ENCODE measurements around the gene CIROP. TPM values are rescaled to one million over a fixed set of nuclear protein-coding genes. Genes with fewer than 3 reads are reported as not detected.

CIROP gene
- total and polyA plus RNA-seq, 9 of the 15 experiments (the other 6 are each of a cell fraction or from before 2014, with no cell fraction given): not detected

GRCh38 chr14:23078692-23079116, 26.1 kb downstream of the CIROP start (continued):
- TF ChIP-seq TAF15 (IDR thresholded peaks at IDR 0.05; ENCODE audit: low read depth, low read length): no peak
- TF ChIP-seq BRF2 (IDR thresholded peaks at IDR 0.05; ENCODE audit: borderline replicate concordance, insufficient read depth, insufficient read length): no peak
- TF ChIP-seq ELK1 (CRISPR knock-in tag; IDR thresholded peaks at IDR 0.05): no peak
- TF ChIP-seq ESRRA (IDR thresholded peaks at IDR 0.05; ENCODE audit: borderline replicate concordance, low read depth): peak; percentile 48; the same call in 1 of the 2 replicates
- TF ChIP-seq SMARCE1 (IDR thresholded peaks at IDR 0.05): peak; percentile 74
- TF ChIP-seq ZNF239 (CRISPR knock-in tag; IDR thresholded peaks at IDR 0.05): no peak
- TF ChIP-seq SNRNP70 (optimal IDR thresholded peaks at IDR 0.05; ENCODE audit: low read depth, low read length): no peak
- TF ChIP-seq JUND (IDR thresholded peaks at IDR 0.05; ENCODE audit: borderline replicate concordance, low read depth, low read length): peak; percentile 97
- TF ChIP-seq JUND (tag; IDR thresholded peaks at IDR 0.05; ENCODE audit: borderline replicate concordance, low read depth, low read length): peak; percentile 96; the same call in 2 of the 3 replicates
- TF ChIP-seq GABPB2 (CRISPR knock-in tag; conservative IDR thresholded peaks at IDR 0.05): no peak
- TF ChIP-seq NR4A1 (CRISPR knock-in tag; IDR thresholded peaks at IDR 0.05): no peak
- peak; percentile 60; the same call in 1 of the 2 replicates for TF ChIP-seq NR4A1 (tag; IDR thresholded peaks at IDR 0.05)
- no peak for TF ChIP-seq OTX1 (CRISPR knock-in tag; IDR thresholded peaks at IDR 0.05)
- no peak for TF ChIP-seq TRIM25 (IDR thresholded peaks at IDR 0.05; ENCODE audit: borderline replicate concordance)
- 0 out of 4 replicates have a peak, but pooled peaks of 1 of the 2 experiments have one; percentile 68 for TF ChIP-seq ZNF639 (CRISPR knock-in tag; conservative IDR thresholded peaks at IDR 0.05 in 1 of 2, IDR thresholded peaks at IDR 0.05 in 1 of 2)
- peak; percentile 68 for TF ChIP-seq EP400 (IDR thresholded peaks at IDR 0.05)
- 0 out of 2 replicates have a peak, but pooled peaks have one; percentile 34 for TF ChIP-seq MXI1 (IDR thresholded peaks at IDR 0.05; ENCODE audit: low read depth, low read length)
- peak; percentile 23 for TF ChIP-seq ZNF766 (CRISPR knock-in tag; conservative IDR thresholded peaks at IDR 0.05)
- TF ChIP-seq HSF4 (CRISPR knock-in tag; IDR thresholded peaks at IDR 0.05; ENCODE audit: borderline replicate concordance): peak; percentile 71; the same call in 1 of the 2 replicates
- peak; percentile 88 for TF ChIP-seq ZNF175 (CRISPR knock-in tag; IDR thresholded peaks at IDR 0.05; ENCODE audit: low read depth)
- TF ChIP-seq DACH1 (IDR thresholded peaks at IDR 0.05; ENCODE audit: partially characterized antibody): peak; percentile 93
- peak; percentile 74 for TF ChIP-seq MYC (IDR thresholded peaks at IDR 0.05; ENCODE audit: low read depth, low read length)
- TF ChIP-seq MYC (CRISPR knock-in tag; IDR thresholded peaks at IDR 0.05; ENCODE audit: borderline replicate concordance, low read depth): no peak

Measured in K562 (cell line).